Tibial nerve (tissue), 4 donors: Measurements from ENCODE around the gene RNF26. TPM values are rescaled to one million over a fixed set of nuclear protein-coding genes. Genes with fewer than 3 reads are reported as not detected.
A peak's percentile ranks its signal among the peaks of the same experiment; 100 is the strongest.

Experiments
- DNase-seq, 2 donors: peaks; one replicate each; pipeline ENCODE4 v3.0.0-alpha.2; 2019; ENCODE audit warnings: low spot score in 2 of 2
- H3K27ac ChIP-seq, 4 donors: fragments of 200-600 bp; sonication (generic) in 3 of 4; one replicate each; pipeline ENCODE4 v1.5.1; 2017 to 2019; ENCODE audit warnings: mild to moderate bottlenecking in 1 of 4
- H3K27me3 ChIP-seq, 2 donors: fragments of 200-600 bp; sonication (generic) in 1 of 2; one replicate each; pipeline versions ENCODE4 v1.5.1 to v1.6.0; 2017 to 2019
- H3K36me3 ChIP-seq, 3 donors: fragments of 200-600 bp; sonication (generic); one replicate each; pipeline ENCODE4 v1.5.1; 2018 to 2019
- H3K4me1 ChIP-seq, 4 donors: fragments of 200-600 bp; sonication (generic) in 3 of 4; one replicate each; pipeline ENCODE4 v1.5.1; 2017 to 2019
- H3K4me3 ChIP-seq, 4 donors: fragments of 200-600 bp; sonication (generic) in 3 of 4; one replicate each; pipeline ENCODE4 v1.5.1; 2017 to 2019; ENCODE audit warnings: mild to moderate bottlenecking in 1 of 4, moderate library complexity in 1 of 4
- H3K9me3 ChIP-seq, 4 donors: fragments of 200-600 bp; sonication (generic) in 3 of 4; one replicate each; pipeline ENCODE4 v1.5.1; 2017 to 2019
- EP300 ChIP-seq, 2 donors: sonication (generic); formaldehyde crosslinking; IDR thresholded peaks; one replicate each; pipeline ENCODE4 v1.6.1; 2017; ENCODE audit warnings: antibody characterized with exemption in 2 of 2, mild to moderate bottlenecking in 1 of 2
- POLR2A ChIP-seq, 2 donors: fragments of 450-650 bp; IDR thresholded peaks; one replicate each; pipeline ENCODE4 v1.6.1; 2017; ENCODE audit warnings: antibody characterized with exemption in 2 of 2, mild to moderate bottlenecking in 2 of 2, moderate library complexity in 2 of 2
- WGBS, 2 donors: methylation state at CpG; one replicate each; pipeline ENCODE4 v1.1.5; 2018; 5-methylcytosine and 5-hydroxymethylcytosine counted together
- total RNA-seq, 4 donors: library from RNA; depleted of rRNA; stranded (reverse); fragments of >200 nt; gene quantifications; one replicate each; pipeline ENCODE4 v1.1.0, GENCODE V29; 2016
- TF ChIP-seq, protein P1 (sequence below), 5 experiments: fragments of 200-600 bp in 3 of 5; fragments of 450-650 bp in 2 of 5; sonication (generic) in 3 of 5; IDR thresholded peaks; one replicate each; pipeline ENCODE4 v1.5.1; 2016 to 2019; ENCODE audit warnings: antibody characterized with exemption in 5 of 5, mild to moderate bottlenecking in 3 of 5, moderate library complexity in 2 of 5

Gene RNF26
- total RNA-seq, 4 donors from 2014 or later: 13.8 to 19.2 (median 15.9) TPM

- 83 to 86% methylated on average over 11 of the region's 11 CpGs for WGBS, 2 donors
These were observed 24.9 kb upstream of the RNF26 start for GRCh38 chr11:119309411-119309810.

DNA sequence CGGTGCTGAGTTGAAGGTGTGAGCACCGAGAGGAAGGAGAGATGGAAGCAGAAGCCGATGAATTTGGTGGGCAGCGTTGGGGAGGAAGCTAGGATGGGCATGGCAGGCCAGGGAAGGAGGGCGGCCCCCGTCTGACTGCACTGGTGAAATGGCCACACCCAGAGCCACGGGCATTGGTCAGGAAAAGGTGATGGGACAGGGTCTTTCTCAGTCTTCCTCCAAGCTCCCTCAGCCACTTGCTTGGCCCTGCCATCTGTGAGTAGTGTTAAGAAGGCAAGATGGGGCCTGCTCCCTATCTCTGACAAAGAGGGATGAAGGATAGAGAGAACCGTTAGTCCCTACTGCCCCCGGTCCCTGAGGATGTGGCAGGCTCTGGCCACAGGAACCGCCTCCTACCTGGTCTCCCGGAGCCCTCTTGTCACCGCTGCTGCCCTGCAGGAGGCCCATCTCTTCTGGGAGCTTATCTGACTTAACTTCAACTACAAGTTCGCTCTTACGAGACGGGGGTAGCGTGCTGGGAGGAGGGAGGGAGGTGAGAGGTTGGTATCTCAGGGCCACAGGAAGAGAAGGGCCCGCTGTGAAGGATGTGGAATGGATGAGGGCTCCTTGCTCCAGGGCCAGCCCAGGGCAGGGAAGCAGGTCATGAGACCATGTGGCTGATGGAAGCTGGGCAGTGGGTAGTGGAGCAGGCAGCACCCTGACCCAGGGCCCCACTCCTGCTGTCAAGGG lies 24.2 kb upstream of the RNF26 start:
- Histone ChIP-seq H3K27ac (peak overlapping the region in 2 of 4 donors; percentile 60 to 96), H3K4me3 (no peak overlapping the region), H3K4me1 (peaks cover 0 to 42% (median 11%) of the 10 kb centered on the region in 4 donors), H3K36me3 (peaks cover 0 to 52% (median 4%) of the 10 kb centered on the region in 3 donors), H3K27me3 (no peaks in the 10 kb centered on the region), H3K9me3 (no peaks in the 10 kb centered on the region)
- 66 to 75% methylated on average over 17 of the region's 17 CpGs for WGBS, 2 donors
- DNase-seq: no peak
- TF ChIP-seq, protein P1, sequence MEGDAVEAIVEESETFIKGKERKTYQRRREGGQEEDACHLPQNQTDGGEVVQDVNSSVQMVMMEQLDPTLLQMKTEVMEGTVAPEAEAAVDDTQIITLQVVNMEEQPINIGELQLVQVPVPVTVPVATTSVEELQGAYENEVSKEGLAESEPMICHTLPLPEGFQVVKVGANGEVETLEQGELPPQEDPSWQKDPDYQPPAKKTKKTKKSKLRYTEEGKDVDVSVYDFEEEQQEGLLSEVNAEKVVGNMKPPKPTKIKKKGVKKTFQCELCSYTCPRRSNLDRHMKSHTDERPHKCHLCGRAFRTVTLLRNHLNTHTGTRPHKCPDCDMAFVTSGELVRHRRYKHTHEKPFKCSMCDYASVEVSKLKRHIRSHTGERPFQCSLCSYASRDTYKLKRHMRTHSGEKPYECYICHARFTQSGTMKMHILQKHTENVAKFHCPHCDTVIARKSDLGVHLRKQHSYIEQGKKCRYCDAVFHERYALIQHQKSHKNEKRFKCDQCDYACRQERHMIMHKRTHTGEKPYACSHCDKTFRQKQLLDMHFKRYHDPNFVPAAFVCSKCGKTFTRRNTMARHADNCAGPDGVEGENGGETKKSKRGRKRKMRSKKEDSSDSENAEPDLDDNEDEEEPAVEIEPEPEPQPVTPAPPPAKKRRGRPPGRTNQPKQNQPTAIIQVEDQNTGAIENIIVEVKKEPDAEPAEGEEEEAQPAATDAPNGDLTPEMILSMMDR (IDR thresholded peaks at IDR 0.05): no peak
- no peak for TF ChIP-seq EP300 (IDR thresholded peaks at IDR 0.05)
- no peak for TF ChIP-seq POLR2A (IDR thresholded peaks at IDR 0.05)

More at GRCh38 chr11:119309411-119309810, 24.9 kb upstream of the RNF26 start:
- H3K4me1 ChIP-seq: peaks cover 0 to 35% (median 8%) of the 10 kb centered on the region in 4 donors
- H3K9me3 ChIP-seq: no peaks in the 10 kb centered on the region
- H3K36me3 ChIP-seq: peaks cover 0 to 56% (median 4%) of the 10 kb centered on the region in 3 donors
- TF ChIP-seq EP300 (IDR thresholded peaks at IDR 0.05) (no peak), POLR2A (IDR thresholded peaks at IDR 0.05) (no peak)
- TF ChIP-seq, protein P1 (IDR thresholded peaks at IDR 0.05): no peak
- H3K4me3 ChIP-seq: no peak overlapping the region
- peak overlapping the region in 2 of 4 donors; percentile 60 to 96 for H3K27ac ChIP-seq
- no peak for DNase-seq
- H3K27me3 ChIP-seq: no peaks in the 10 kb centered on the region

DNA sequence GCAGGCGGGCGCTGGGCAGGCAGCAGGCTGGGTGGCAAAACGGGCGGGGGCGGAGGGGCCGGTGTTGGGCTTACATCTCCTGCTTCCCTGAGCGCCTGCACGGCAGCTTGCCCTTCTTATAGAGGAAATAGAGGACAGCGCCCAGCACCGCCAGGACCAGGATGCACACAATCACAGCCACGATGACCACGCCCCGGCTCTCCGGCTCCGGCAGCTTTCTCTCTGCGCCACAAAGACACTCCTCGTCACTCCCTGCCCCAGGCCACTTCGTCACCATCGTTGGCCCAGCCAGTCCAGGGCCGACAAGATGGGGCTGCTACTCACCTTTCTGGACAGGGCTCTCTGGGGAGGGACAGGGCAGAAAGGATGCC lies 23.7 kb upstream of the RNF26 start:
- H3K27me3 ChIP-seq: peaks cover 0 to 1% of the 10 kb centered on the region in 2 donors
- WGBS, 2 donors: 66 to 74% methylated on average over 16 to 20 of the region's 20 CpGs
- no peak for DNase-seq
- H3K27ac ChIP-seq: peak overlapping the region in 2 of 4 donors; percentile 64 to 96
- no peaks in the 10 kb centered on the region for H3K9me3 ChIP-seq
- H3K4me1 ChIP-seq: peaks cover 0 to 48% (median 13%) of the 10 kb centered on the region in 4 donors
- H3K4me3 ChIP-seq: no peak overlapping the region
- TF ChIP-seq EP300 (IDR thresholded peaks at IDR 0.05) (no peak), POLR2A (IDR thresholded peaks at IDR 0.05) (no peak)
- TF ChIP-seq, protein P1 (IDR thresholded peaks at IDR 0.05): no peak
- peaks cover 0 to 50% (median 4%) of the 10 kb centered on the region in 3 donors for H3K36me3 ChIP-seq

DNA sequence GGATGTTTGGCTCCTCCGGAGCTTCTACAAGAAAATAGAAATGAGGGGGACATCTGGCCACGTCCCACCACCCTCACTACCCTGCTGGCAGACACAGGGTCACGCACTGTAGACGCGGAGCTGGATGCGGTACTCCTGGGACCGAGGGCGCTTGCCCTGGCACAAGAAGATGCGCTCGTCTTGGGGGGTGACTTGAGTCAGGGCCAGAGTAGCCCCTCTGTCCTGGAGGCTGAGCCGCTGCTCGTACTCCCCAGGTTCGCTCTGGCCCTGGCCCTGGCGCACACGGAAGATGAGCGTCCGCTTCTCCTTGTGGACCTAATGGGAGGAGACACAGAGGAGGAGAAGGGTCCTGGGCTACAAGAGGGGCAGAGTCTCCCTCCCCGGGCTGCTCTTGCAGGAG lies 19.6 kb upstream of the RNF26 start:
- 56 to 57% methylated on average over 18 of the region's 18 CpGs for WGBS, 2 donors
- peak overlapping the region; percentile 60 to 71 (median 65) for H3K4me3 ChIP-seq
- no peak for DNase-seq
- H3K27me3 ChIP-seq: peaks cover 0 to 25% of the 10 kb centered on the region in 2 donors
- peaks cover 0 to 62% (median 39%) of the 10 kb centered on the region in 4 donors for H3K4me1 ChIP-seq
- no peaks in the 10 kb centered on the region for H3K9me3 ChIP-seq
- no peak for TF ChIP-seq POLR2A (IDR thresholded peaks at IDR 0.05)
- TF ChIP-seq EP300 (IDR thresholded peaks at IDR 0.05): no peak
- TF ChIP-seq, protein P1 (IDR thresholded peaks at IDR 0.05): no peak
- H3K27ac ChIP-seq: peak overlapping the region; percentile 87 to 96 (median 93)
- H3K36me3 ChIP-seq: peaks cover 0 to 33% (median 4%) of the 10 kb centered on the region in 3 donors
